ENCODE results near the gene KCNE3.

DNA sequence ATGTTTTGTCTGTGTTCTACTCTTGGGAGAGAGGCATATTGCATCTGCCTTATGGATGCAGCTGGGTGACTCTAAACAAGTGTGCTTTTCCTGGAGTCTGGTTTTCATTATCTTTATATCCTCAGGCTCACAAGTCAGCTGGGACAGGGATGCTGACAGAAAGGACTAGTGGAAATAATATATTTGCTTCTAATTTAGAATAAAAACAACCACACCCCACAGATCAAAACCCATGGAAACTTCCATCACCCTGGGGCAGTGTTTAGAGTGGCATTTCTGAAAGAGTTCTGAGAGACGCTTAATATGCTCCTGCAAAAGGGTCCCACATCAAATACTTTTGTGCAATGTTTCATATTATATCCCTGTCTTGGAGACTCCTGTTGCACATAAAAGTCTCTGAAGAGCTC is 20.8 kb downstream of the KCNE3 start:
- TF ChIP-seq CTCF (conservative IDR thresholded peaks at IDR 0.05): no peak
- no peak for TF ChIP-seq ZFX (IDR thresholded peaks at IDR 0.05)

Data from C4-2B (cell line).